Neural cell (in vitro differentiated cells): ENCODE results near the gene INPP4B. TPM values are rescaled to one million over a fixed set of nuclear protein-coding genes. Genes with fewer than 3 reads are reported as not detected.

Experiments used
- H2AFZ ChIP-seq: fragments of 200-600, 300-800 bp; sonication (generic), shearing (Covaris generic); 2 replicates; pipeline ENCODE4 v1.6.0; 2014; ENCODE audit warnings: low read depth, mild to moderate bottlenecking, antibody characterized with exemption, low read length, moderate library complexity
- H3F3A ChIP-seq: fragments of 200-600 bp; shearing (Covaris generic); 2 replicates; pipeline ENCODE4 v1.6.1; 2016; ENCODE audit warnings: mild to moderate bottlenecking, moderate library complexity, mixed read lengths, antibody characterized with exemption, low read length; ENCODE audit not compliant: insufficient read depth, poor library complexity, severe bottlenecking
- H3K27ac ChIP-seq: fragments of 200-600, 300-800 bp; sonication (generic), shearing (Covaris generic); 2 replicates; pipeline ENCODE4 v1.5.1; 2014; ENCODE audit warnings: mild to moderate bottlenecking, low read length, moderate library complexity
- H3K27me3 ChIP-seq: fragments of 300-800, 200-600 bp; sonication (generic), shearing (Covaris generic); 2 replicates; pipeline ENCODE4 v1.6.0; 2014; ENCODE audit warnings: mild to moderate bottlenecking, low read depth, low read length, moderate library complexity; ENCODE audit not compliant: insufficient read depth
- H3K36me3 ChIP-seq: fragments of 300-800, 200-600 bp; sonication (generic), shearing (Covaris generic); 2 replicates; pipeline ENCODE4 v1.5.1; 2014; ENCODE audit warnings: mild to moderate bottlenecking, antibody characterized with exemption, low read length, moderate library complexity; ENCODE audit not compliant: insufficient read depth
- H3K4me2 ChIP-seq: fragments of 300-800, 200-600 bp; sonication (generic), shearing (Covaris generic); 2 replicates; pipeline ENCODE4 v1.6.0; 2014; ENCODE audit warnings: mild to moderate bottlenecking, low read length
- H3K4me3 ChIP-seq: fragments of 300-800, 200-600 bp; sonication (generic), shearing (Covaris generic); 2 replicates; pipeline ENCODE4 v1.5.1; 2014; ENCODE audit warnings: mild to moderate bottlenecking, low read length, moderate library complexity
- H3K79me2 ChIP-seq: fragments of 200-600 bp; shearing (Covaris generic); replicated peaks from 2 replicates; pipeline ENCODE4 v1.6.0; 2014; ENCODE audit warnings: mild to moderate bottlenecking, low read length, moderate library complexity; ENCODE audit not compliant: insufficient read depth
- H3K9ac ChIP-seq: fragments of 300-800, 200-600 bp; sonication (generic), shearing (Covaris generic); 2 replicates; pipeline ENCODE4 v1.6.1; 2016; ENCODE audit warnings: mild to moderate bottlenecking, low read length, mixed read lengths
- H3K9me2 ChIP-seq: fragments of 200-600 bp; shearing (Covaris generic); 2 replicates; pipeline ENCODE4 v1.6.1; 2016; ENCODE audit warnings: mild to moderate bottlenecking, low read length, mixed read lengths; ENCODE audit not compliant: insufficient read depth
- H3K9me3 ChIP-seq: fragments of 200-600, 300-800 bp; sonication (generic), shearing (Covaris generic); 2 replicates; pipeline ENCODE4 v1.6.1; 2016; ENCODE audit warnings: mild to moderate bottlenecking, mixed run types, low read length, moderate library complexity, mixed read lengths
- H4K20me1 ChIP-seq: fragments of 200-600 bp; shearing (Covaris generic); 2 replicates; pipeline ENCODE4 v1.6.1; 2016; ENCODE audit warnings: mild to moderate bottlenecking, mixed run types; ENCODE audit not compliant: insufficient read depth
- CTCF ChIP-seq: fragments of 450-650 bp; IDR thresholded peaks from 2 replicates; pipeline ENCODE4 v1.5.1; 2014; ENCODE audit warnings: antibody characterized with exemption, mild to moderate bottlenecking, moderate library complexity; ENCODE audit not compliant: poor library complexity, severe bottlenecking
- EP300 ChIP-seq: fragments of 450-650 bp; conservative IDR thresholded peaks from 2 replicates; pipeline ENCODE4 v1.6.1; 2014; ENCODE audit warnings: antibody characterized with exemption, mild to moderate bottlenecking, moderate library complexity; ENCODE audit not compliant: poor library complexity, severe bottlenecking
- EZH2 ChIP-seq: fragments of 200-600, 300-800 bp; shearing (Covaris generic), sonication (generic); IDR thresholded peaks from 2 replicates; pipeline ENCODE4 v1.6.1; 2014; ENCODE audit warnings: antibody characterized with exemption, low read length, borderline replicate concordance, mild to moderate bottlenecking; ENCODE audit not compliant: insufficient read depth, poor library complexity, severe bottlenecking
- MXI1 ChIP-seq: fragments of 450-650 bp; conservative IDR thresholded peaks from 2 replicates; pipeline ENCODE4 v1.6.1; 2014; ENCODE audit warnings: antibody characterized with exemption, mild to moderate bottlenecking; ENCODE audit not compliant: poor library complexity, severe bottlenecking
- POLR2AphosphoS5 ChIP-seq: IDR thresholded peaks from 2 replicates; pipeline ENCODE4 v1.6.1; 2012
- RAD21 ChIP-seq: fragments of 450-650 bp; conservative IDR thresholded peaks from 2 replicates; pipeline ENCODE4 v1.6.1; 2014; ENCODE audit warnings: antibody characterized with exemption, mild to moderate bottlenecking, moderate library complexity
- REST ChIP-seq: IDR thresholded peaks from 2 replicates; pipeline ENCODE4 v1.6.1; 2012; ENCODE audit warnings: borderline replicate concordance
- SMC3 ChIP-seq: fragments of 450-650 bp; conservative IDR thresholded peaks from 2 replicates; pipeline ENCODE4 v1.6.1; 2014; ENCODE audit warnings: antibody characterized with exemption, mild to moderate bottlenecking, moderate library complexity; ENCODE audit not compliant: poor library complexity
- TAF1 ChIP-seq: IDR thresholded peaks from 2 replicates; pipeline ENCODE4 v1.6.1; 2012; ENCODE audit warnings: low read depth
- polyA plus RNA-seq: library from polyadenylated mRNA; depleted of rRNA; stranded (reverse); fragments of >200 nt; gene quantifications from 2 replicates; pipeline ENCODE4 v1.2.3, GENCODE V29; 2014

The INPP4B gene
- polyA plus RNA-seq, 1 donor from 2014 or later, result 0.30 TPM

GRCh38 chr4:142778900-142779299 lies 67.2 kb downstream of the INPP4B start:
- H4K20me1 ChIP-seq, result no peaks in the 10 kb centered on the region
- no peak overlapping the region for H3K27ac ChIP-seq
- H3K4me2 ChIP-seq, result no peak overlapping the region
- H3K9ac ChIP-seq, result no peak overlapping the region
- H3K9me3 ChIP-seq, result no peaks in the 10 kb centered on the region
- no peak overlapping the region for H3K4me3 ChIP-seq
- no peaks in the 10 kb centered on the region for H3K36me3 ChIP-seq
- no peak for TF ChIP-seq CTCF
- TF ChIP-seq TAF1, result no peak
- no peak for TF ChIP-seq RAD21
- TF ChIP-seq SMC3, result no peak
- TF ChIP-seq MXI1, result no peak
- TF ChIP-seq POLR2AphosphoS5, result no peak
- TF ChIP-seq EZH2, result no peak
- TF ChIP-seq EP300, result no peak
- TF ChIP-seq REST, result no peak
- H2AFZ ChIP-seq, result no peak overlapping the region
- H3K27me3 ChIP-seq, result no peaks in the 10 kb centered on the region
- H3K79me2 ChIP-seq, result no peaks in the 10 kb centered on the region
- no peaks in the 10 kb centered on the region for H3K9me2 ChIP-seq
- no peaks in the 10 kb centered on the region for H3F3A ChIP-seq

- Histone ChIP-seq H2AFZ (no peak overlapping the region), H3K79me2 (no peaks in the 10 kb centered on the region), H3K27me3 (no peaks in the 10 kb centered on the region), H4K20me1 (no peaks in the 10 kb centered on the region), H3F3A (no peaks in the 10 kb centered on the region), H3K9me3 (no peaks in the 10 kb centered on the region), H3K9me2 (no peaks in the 10 kb centered on the region), H3K4me3 (no peak overlapping the region), H3K36me3 (no peaks in the 10 kb centered on the region), H3K9ac (no peak overlapping the region), H3K4me2 (no peak overlapping the region), H3K27ac (no peak overlapping the region)
- TF ChIP-seq CTCF, result no peak
- TF ChIP-seq MXI1, result no peak
- no peak for TF ChIP-seq REST
- no peak for TF ChIP-seq EP300
- no peak for TF ChIP-seq EZH2
- no peak for TF ChIP-seq SMC3
- TF ChIP-seq TAF1, result no peak
- TF ChIP-seq RAD21, result no peak
- no peak for TF ChIP-seq POLR2AphosphoS5
Measured at GRCh38 chr4:142778430-142778829, 67.7 kb downstream of the INPP4B start.
